Activated B cell treated with CpG ODN at 0.5 μM for 24 hours (primary cell): ENCODE measurements around the gene ATRN. TPM values are rescaled to one million over a fixed set of nuclear protein-coding genes. Genes with fewer than 3 reads are reported as not detected.
"Not testable (repeated sequence)": the region's sequence is repeated elsewhere in the genome, so short reads cannot be mapped to it uniquely, and the experiment has no call there.

Source experiments
- ATAC-seq: fragments of 200-7000 bp; cut with Tn5 transposase; one replicate; pipeline ENCODE4 v1.10.0; 2021; ENCODE audit warnings: low read depth, mild to moderate bottlenecking, moderate library complexity
- CTCF ChIA-PET: fragments of 350-600 bp; sonication (Branson Sonifier 250); formaldehyde crosslinking; loops from one replicate; lab custom pipeline; 2021; ENCODE audit warnings: antibody characterized with exemption; lab: Charles Lee
- POLR2A ChIA-PET: fragments of 350-600 bp; sonication (Branson Sonifier 250); formaldehyde crosslinking; loops from one replicate; lab custom pipeline; 2021; ENCODE audit warnings: antibody characterized with exemption; lab: Charles Lee
- DNase-seq: peaks from one replicate; pipeline ENCODE4 v3.0.0; 2022
- H3K27ac Mint-ChIP-seq: one replicate; pipeline ENCODE4 v1.8.0; 2020; ENCODE audit warnings: mixed read lengths
- H3K27me3 Mint-ChIP-seq: one replicate; pipeline ENCODE4 v1.8.0; 2021; ENCODE audit warnings: mixed read lengths
- H3K36me3 Mint-ChIP-seq: one replicate; pipeline ENCODE4 v1.8.0; 2021; ENCODE audit warnings: low read depth, mixed read lengths
- H3K4me1 Mint-ChIP-seq: one replicate; pipeline ENCODE4 v1.8.0; 2021; ENCODE audit warnings: mixed read lengths
- H3K4me3 Mint-ChIP-seq: one replicate; pipeline ENCODE4 v1.8.0; 2020; ENCODE audit warnings: mild to moderate bottlenecking, mixed read lengths
- H3K9me3 Mint-ChIP-seq: one replicate; pipeline ENCODE4 v1.8.0; 2020; ENCODE audit warnings: mixed read lengths
- intact Hi-C: fragments of 100-400 bp; cut with micrococcal nuclease; formaldehyde crosslinking; loops from one replicate; pipeline ENCODE4 v1.15.1; 2024
- total RNA-seq: library from RNA; stranded (reverse); gene quantifications from 2 replicates; pipeline ENCODE4 v1.2.3, GENCODE V29; 2022
- TF ChIP-seq, protein P1 (sequence below): fragments of 200-600 bp; IDR thresholded peaks from one replicate; pipeline ENCODE4 v1.8.0; 2022; ENCODE audit warnings: antibody characterized with exemption, mild to moderate bottlenecking

Gene ATRN
- total RNA-seq, 1 donor from 2014 or later, result 13.0 TPM

GRCh38 chr20:3521852-3522740 is 51.3 kb downstream of the ATRN start:
- Mint-ChIP-seq H3K9me3 (peaks cover 8% of the 10 kb centered on the region), H3K36me3 (peaks cover 10% of the 10 kb centered on the region), H3K27me3 (no peaks in the 10 kb centered on the region), H3K4me3 (no peak overlapping the region), H3K27ac (no peak overlapping the region), H3K4me1 (no peaks in the 10 kb centered on the region)
- DNase-seq (no peak), ATAC-seq (no peak)
- intact Hi-C loops, result no loop called here
- ChIA-PET POLR2A (no interaction called here), CTCF (no interaction called here)
- TF ChIP-seq, protein P1, sequence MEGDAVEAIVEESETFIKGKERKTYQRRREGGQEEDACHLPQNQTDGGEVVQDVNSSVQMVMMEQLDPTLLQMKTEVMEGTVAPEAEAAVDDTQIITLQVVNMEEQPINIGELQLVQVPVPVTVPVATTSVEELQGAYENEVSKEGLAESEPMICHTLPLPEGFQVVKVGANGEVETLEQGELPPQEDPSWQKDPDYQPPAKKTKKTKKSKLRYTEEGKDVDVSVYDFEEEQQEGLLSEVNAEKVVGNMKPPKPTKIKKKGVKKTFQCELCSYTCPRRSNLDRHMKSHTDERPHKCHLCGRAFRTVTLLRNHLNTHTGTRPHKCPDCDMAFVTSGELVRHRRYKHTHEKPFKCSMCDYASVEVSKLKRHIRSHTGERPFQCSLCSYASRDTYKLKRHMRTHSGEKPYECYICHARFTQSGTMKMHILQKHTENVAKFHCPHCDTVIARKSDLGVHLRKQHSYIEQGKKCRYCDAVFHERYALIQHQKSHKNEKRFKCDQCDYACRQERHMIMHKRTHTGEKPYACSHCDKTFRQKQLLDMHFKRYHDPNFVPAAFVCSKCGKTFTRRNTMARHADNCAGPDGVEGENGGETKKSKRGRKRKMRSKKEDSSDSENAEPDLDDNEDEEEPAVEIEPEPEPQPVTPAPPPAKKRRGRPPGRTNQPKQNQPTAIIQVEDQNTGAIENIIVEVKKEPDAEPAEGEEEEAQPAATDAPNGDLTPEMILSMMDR, result no peak

DNA sequence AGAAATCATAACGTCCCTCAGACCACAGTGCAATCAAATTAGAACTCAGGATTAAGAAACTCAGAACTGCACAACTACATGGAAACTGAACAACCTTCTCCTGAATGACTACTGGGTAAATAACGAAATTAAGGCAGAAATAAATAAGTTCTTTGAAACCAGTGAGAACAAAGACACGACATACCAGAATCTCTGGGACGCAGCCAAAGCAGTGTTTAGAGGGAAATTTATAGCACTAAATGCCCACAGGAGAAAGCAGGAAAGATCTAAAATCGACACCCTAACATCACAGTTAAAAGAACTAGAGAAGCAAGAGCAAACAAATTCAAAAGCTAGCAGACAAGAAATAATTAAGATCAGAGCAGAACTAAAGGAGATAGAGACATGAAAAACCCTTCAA is 53.9 kb downstream of the ATRN start:
- H3K36me3 Mint-ChIP-seq, H3K27me3 Mint-ChIP-seq, H3K9me3 Mint-ChIP-seq, ATAC-seq, DNase-seq, POLR2A ChIA-PET, intact Hi-C loops, H3K27ac Mint-ChIP-seq, H3K4me1 Mint-ChIP-seq, H3K4me3 Mint-ChIP-seq, CTCF ChIA-PET: not testable (repeated sequence)

- DNase-seq, result no peak
- intact Hi-C loops, result no loop called here
- H3K4me3 Mint-ChIP-seq, result no peak overlapping the region
- TF ChIP-seq, protein P1, result no peak
- ATAC-seq, result no peak
- H3K4me1 Mint-ChIP-seq, result no peaks in the 10 kb centered on the region
- ChIA-PET POLR2A (no interaction called here), CTCF (no interaction called here)
- H3K27me3 Mint-ChIP-seq, result no peaks in the 10 kb centered on the region
- H3K36me3 Mint-ChIP-seq, result peaks cover 10% of the 10 kb centered on the region
- H3K27ac Mint-ChIP-seq, result no peak overlapping the region
- H3K9me3 Mint-ChIP-seq, result no peaks in the 10 kb centered on the region
These were observed 61.3 kb downstream of the ATRN start for GRCh38 chr20:3532089-3532615.

- CTCF ChIA-PET, DNase-seq, H3K27ac Mint-ChIP-seq, intact Hi-C loops, H3K9me3 Mint-ChIP-seq, ATAC-seq, H3K27me3 Mint-ChIP-seq, POLR2A ChIA-PET, H3K4me1 Mint-ChIP-seq, H3K4me3 Mint-ChIP-seq: not testable (repeated sequence)
- peaks cover 37% of the 10 kb centered on the region for H3K36me3 Mint-ChIP-seq
These were observed 66.9 kb downstream of the ATRN start for GRCh38 chr20:3537733-3538132.

GRCh38 chr20:3539311-3540107 is 68.7 kb downstream of the ATRN start:
- CTCF ChIA-PET, result no interaction called here
- intact Hi-C loops, result no loop called here
- no peak for ATAC-seq
- POLR2A ChIA-PET, result no interaction called here
- Mint-ChIP-seq H3K27ac (no peak overlapping the region), H3K36me3 (peaks cover 47% of the 10 kb centered on the region), H3K4me3 (no peak overlapping the region), H3K4me1 (no peaks in the 10 kb centered on the region), H3K9me3 (no peaks in the 10 kb centered on the region), H3K27me3 (no peaks in the 10 kb centered on the region)
- no peak for DNase-seq
- TF ChIP-seq, protein P1, result no peak
